Activated B cell treated with CpG ODN at 0.5 μM for 24 hours (primary cell): Measurements from ENCODE around the gene MDP1. TPM values are rescaled to one million over a fixed set of nuclear protein-coding genes. Genes with fewer than 3 reads are reported as not detected.
"Not testable (repeated sequence)": the region's sequence is repeated elsewhere in the genome, so short reads cannot be mapped to it uniquely, and the experiment has no call there.

ENCODE experiments used
- ATAC-seq: fragments of 200-7000 bp; cut with Tn5 transposase; one replicate; pipeline ENCODE4 v1.10.0; 2021; ENCODE audit warnings: low read depth, mild to moderate bottlenecking, moderate library complexity
- CTCF ChIA-PET: fragments of 350-600 bp; sonication (Branson Sonifier 250); formaldehyde crosslinking; loops from one replicate; lab custom pipeline; 2021; ENCODE audit warnings: antibody characterized with exemption; lab: Charles Lee
- POLR2A ChIA-PET: fragments of 350-600 bp; sonication (Branson Sonifier 250); formaldehyde crosslinking; loops from one replicate; lab custom pipeline; 2021; ENCODE audit warnings: antibody characterized with exemption; lab: Charles Lee
- DNase-seq: peaks from one replicate; pipeline ENCODE4 v3.0.0; 2022
- H3K27ac Mint-ChIP-seq: one replicate; pipeline ENCODE4 v1.8.0; 2020; ENCODE audit warnings: mixed read lengths
- H3K27me3 Mint-ChIP-seq: one replicate; pipeline ENCODE4 v1.8.0; 2021; ENCODE audit warnings: mixed read lengths
- H3K36me3 Mint-ChIP-seq: one replicate; pipeline ENCODE4 v1.8.0; 2021; ENCODE audit warnings: low read depth, mixed read lengths
- H3K4me1 Mint-ChIP-seq: one replicate; pipeline ENCODE4 v1.8.0; 2021; ENCODE audit warnings: mixed read lengths
- H3K4me3 Mint-ChIP-seq: one replicate; pipeline ENCODE4 v1.8.0; 2020; ENCODE audit warnings: mild to moderate bottlenecking, mixed read lengths
- H3K9me3 Mint-ChIP-seq: one replicate; pipeline ENCODE4 v1.8.0; 2020; ENCODE audit warnings: mixed read lengths
- CTCF ChIP-seq: fragments of 200-600 bp; IDR thresholded peaks from one replicate; pipeline ENCODE4 v1.8.0; 2022; ENCODE audit warnings: antibody characterized with exemption, mild to moderate bottlenecking
- intact Hi-C: fragments of 100-400 bp; cut with micrococcal nuclease; formaldehyde crosslinking; loops from one replicate; pipeline ENCODE4 v1.15.1; 2024
- total RNA-seq: library from RNA; stranded (reverse); gene quantifications from 2 replicates; pipeline ENCODE4 v1.2.3, GENCODE V29; 2022

MDP1 gene
- total RNA-seq, 1 donor from 2014 or later = 16.3 TPM

- POLR2A ChIA-PET = interaction anchor here (0.6 to 4.4 kb wide), 10 partner anchors 11 to 90 kb away, joined by 3 to 48 read pairs (median 7); partner anchors contain the start of genes CHMP4A, EMC9, IPO4 and IRF9
- Mint-ChIP-seq H3K27ac (peak overlapping the region; percentile 94), H3K4me1 (peaks cover 45% of the 10 kb centered on the region), H3K27me3 (no peaks in the 10 kb centered on the region), H3K36me3 (peaks cover 44% of the 10 kb centered on the region), H3K4me3 (peak overlapping the region; percentile 99), H3K9me3 (no peaks in the 10 kb centered on the region)
- CTCF ChIA-PET = interaction anchor here (0.9 to 1.0 kb wide), 3 partner anchors 70 to 200 kb away, joined by 3 read pairs; no protein-coding TSS in a partner anchor
- DNase-seq (no peak), ATAC-seq (no peak)
- intact Hi-C loops = loop anchor here (1.0 to 5.0 kb wide), 9 partner anchors 11 to 200 kb away; partner anchors contain the start of genes DCAF11, DHRS1, IPO4 and MDP1
- no peak for TF ChIP-seq CTCF
These were observed 15.6 kb upstream of the MDP1 start for GRCh38 chr14:24231263-24232120.

- H3K4me1 Mint-ChIP-seq = peaks cover 35% of the 10 kb centered on the region
- H3K27me3 Mint-ChIP-seq = no peaks in the 10 kb centered on the region
- no peak for TF ChIP-seq CTCF
- H3K9me3 Mint-ChIP-seq = no peaks in the 10 kb centered on the region
- no peak overlapping the region for H3K27ac Mint-ChIP-seq
- intact Hi-C loops = no loop called here
- ATAC-seq = no peak
- no peak for DNase-seq
- POLR2A ChIA-PET = interaction anchor here (0.6 to 1.5 kb wide), 4 partner anchors 10 to 71 kb away, joined by 3 to 6 read pairs (median 4); partner anchors contain the start of genes DHRS1 and NOP9
- CTCF ChIA-PET = interaction anchor here (1.9 kb wide), 1 partner anchor 103 kb away, joined by 4 read pairs; no protein-coding TSS in a partner anchor
- no peak overlapping the region for H3K4me3 Mint-ChIP-seq
- H3K36me3 Mint-ChIP-seq = peaks cover 36% of the 10 kb centered on the region
These were observed 13.0 kb upstream of the MDP1 start for GRCh38 chr14:24228902-24229301.

GRCh38 chr14:24226473-24226872 is 10.6 kb upstream of the MDP1 start:
- CTCF ChIA-PET = interaction anchor here (2.0 kb wide), 1 partner anchor 82 kb away, joined by 5 read pairs; the partner anchor contains the start of gene CIDEB
- Mint-ChIP-seq H3K27ac (no peak overlapping the region), H3K36me3 (peaks cover 26% of the 10 kb centered on the region), H3K27me3 (no peaks in the 10 kb centered on the region), H3K9me3 (no peaks in the 10 kb centered on the region), H3K4me3 (no peak overlapping the region), H3K4me1 (peaks cover 19% of the 10 kb centered on the region)
- ATAC-seq (no peak), DNase-seq (no peak)
- POLR2A ChIA-PET = interaction anchor here (0.6 to 1.4 kb wide), 2 partner anchors 16 to 175 kb away, joined by 3 to 8 read pairs; partner anchors contain the start of gene TINF2
- intact Hi-C loops = no loop called here
- no peak for TF ChIP-seq CTCF

- ChIA-PET CTCF (no interaction called here), POLR2A (interaction anchor here (0.6 to 1.0 kb wide), 2 partner anchors 110 to 122 kb away, joined by 3 to 5 read pairs; partner anchors contain the start of genes DCAF11 and NRL)
- no peak for TF ChIP-seq CTCF
- no peaks in the 10 kb centered on the region for H3K9me3 Mint-ChIP-seq
- H3K36me3 Mint-ChIP-seq = peaks cover 26% of the 10 kb centered on the region
- no peak for ATAC-seq
- intact Hi-C loops = no loop called here
- H3K27me3 Mint-ChIP-seq = no peaks in the 10 kb centered on the region
- no peak overlapping the region for H3K27ac Mint-ChIP-seq
- no peak for DNase-seq
- no peak overlapping the region for H3K4me3 Mint-ChIP-seq
- H3K4me1 Mint-ChIP-seq = peaks cover 12% of the 10 kb centered on the region
These were observed 8.8 kb upstream of the MDP1 start for GRCh38 chr14:24224618-24225071.

GRCh38 chr14:24222987-24223386 is 7.1 kb upstream of the MDP1 start:
- ATAC-seq, H3K9me3 Mint-ChIP-seq, intact Hi-C loops, CTCF ChIA-PET, H3K4me3 Mint-ChIP-seq, H3K27ac Mint-ChIP-seq, DNase-seq, H3K27me3 Mint-ChIP-seq: not testable (repeated sequence)
- Mint-ChIP-seq H3K4me1 (peaks cover 11% of the 10 kb centered on the region), H3K36me3 (peaks cover 25% of the 10 kb centered on the region)
- POLR2A ChIA-PET = interaction anchor here (1.2 kb wide), 1 partner anchor 15 kb away, joined by 7 read pairs; no protein-coding TSS in a partner anchor
